Tongue (tissue), 2 donors: ENCODE data around the gene PDE3A. TPM values are rescaled to one million over a fixed set of nuclear protein-coding genes. Genes with fewer than 3 reads are reported as not detected.
"Not testable (repeated sequence)": the region's sequence is repeated elsewhere in the genome, so short reads cannot be mapped to it uniquely, and the experiment has no call there.

ENCODE experiments used
- DNase-seq: peaks from one replicate; pipeline ENCODE4 v3.0.0-alpha.2; 2015
- total RNA-seq: library from RNA; depleted of rRNA; stranded (reverse); fragments of >200 nt; gene quantifications from one replicate; pipeline ENCODE4 v1.2.3, GENCODE V29; 2014

PDE3A gene
- total RNA-seq, 1 donor from 2014 or later: 25.8 TPM

DNA sequence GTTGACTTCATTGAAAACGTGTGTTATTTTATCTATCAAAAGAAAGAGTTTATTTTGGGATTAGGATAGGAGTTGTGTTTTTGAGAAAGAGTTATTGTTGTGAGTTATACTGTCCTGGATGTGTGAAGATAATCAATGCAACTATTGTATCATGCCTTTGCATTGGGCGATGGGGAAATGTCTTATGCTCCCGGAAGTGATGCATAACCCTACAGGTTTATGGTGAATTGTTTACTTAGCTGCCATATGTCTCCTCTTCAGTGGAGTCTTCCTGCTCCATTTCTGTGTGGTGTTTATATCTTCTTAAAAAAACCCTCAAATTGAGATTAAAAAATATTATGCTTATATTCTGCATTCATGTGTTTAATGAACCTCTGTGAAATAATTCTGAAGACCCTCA is 6.5 kb downstream of the PDE3A start:
- DNase-seq: no peak

DNA sequence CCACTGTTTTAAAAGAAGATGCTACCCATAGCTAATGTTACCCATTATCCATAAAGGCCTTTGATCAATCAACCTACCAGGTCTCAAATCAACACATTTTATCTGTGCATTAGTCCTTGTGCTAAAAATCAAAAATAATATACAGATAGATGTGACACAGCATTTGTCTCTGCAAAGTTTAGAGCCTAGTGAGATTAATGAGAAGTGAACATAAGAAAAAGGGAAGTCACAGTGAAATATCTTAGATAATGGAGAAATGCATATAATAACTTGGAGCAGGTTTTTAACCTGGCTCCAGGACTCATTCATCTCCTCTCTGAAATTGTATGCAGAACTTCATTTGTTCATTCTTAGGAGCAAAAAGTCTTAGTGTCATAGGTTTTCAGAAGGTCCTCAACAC is 7.2 kb downstream of the PDE3A start:
- DNase-seq: no peak

DNA sequence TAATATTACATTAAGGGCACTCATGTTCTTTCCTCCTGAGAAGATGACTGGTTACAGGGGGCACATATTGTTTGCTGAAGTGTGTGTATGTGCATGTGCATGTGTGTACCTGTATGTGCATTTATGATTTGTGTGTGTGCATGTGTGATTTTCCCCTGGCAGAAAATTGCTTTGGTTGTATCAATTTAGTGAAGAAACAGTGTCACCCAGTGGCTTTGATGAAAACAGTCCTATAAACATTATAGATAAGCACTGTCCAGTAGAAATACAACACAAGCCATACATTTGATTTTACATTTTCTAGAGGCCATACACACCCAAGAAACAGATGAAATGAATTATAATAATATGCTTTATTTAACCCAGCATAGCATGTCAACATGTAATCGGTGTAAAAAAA is 8.6 kb downstream of the PDE3A start:
- peak; percentile 23 for DNase-seq

DNA sequence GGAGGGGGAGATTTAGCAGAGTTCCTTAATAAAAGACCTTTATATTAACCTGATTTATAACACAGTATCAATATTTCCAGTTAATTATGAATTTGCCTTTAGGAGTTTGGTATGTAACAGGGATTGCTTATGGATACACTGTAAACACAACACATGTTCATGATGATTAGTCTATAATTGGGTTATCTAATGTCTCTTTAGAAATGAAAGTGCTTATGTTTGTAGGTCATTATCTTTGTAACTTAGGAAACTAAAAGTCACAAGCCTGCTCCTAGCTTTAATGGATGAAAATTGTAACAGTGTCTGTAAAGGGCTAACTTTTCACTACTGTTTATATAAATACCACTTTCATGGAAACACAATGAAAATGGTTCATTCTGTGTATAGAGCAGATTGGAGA is 9.4 kb downstream of the PDE3A start:
- no peak for DNase-seq

DNA sequence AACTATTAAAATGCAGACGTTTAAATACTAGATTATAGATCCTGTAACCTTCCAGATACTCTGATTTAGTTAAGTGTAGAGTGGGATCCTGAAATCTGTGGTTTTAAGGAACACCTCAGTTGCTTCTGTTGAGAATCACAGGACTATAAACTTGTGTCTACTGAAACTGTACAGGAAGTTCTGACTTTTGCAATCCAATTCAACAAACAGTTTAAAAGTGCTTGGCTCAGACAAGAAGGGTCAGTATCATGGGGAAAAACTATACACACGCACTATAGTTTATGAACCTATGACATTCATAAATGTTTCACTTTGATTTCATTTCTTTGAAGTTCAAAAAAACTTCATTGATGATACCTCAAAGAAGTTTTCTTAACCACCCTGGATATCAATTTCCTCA is 13.8 kb downstream of the PDE3A start:
- no peak for DNase-seq

DNA sequence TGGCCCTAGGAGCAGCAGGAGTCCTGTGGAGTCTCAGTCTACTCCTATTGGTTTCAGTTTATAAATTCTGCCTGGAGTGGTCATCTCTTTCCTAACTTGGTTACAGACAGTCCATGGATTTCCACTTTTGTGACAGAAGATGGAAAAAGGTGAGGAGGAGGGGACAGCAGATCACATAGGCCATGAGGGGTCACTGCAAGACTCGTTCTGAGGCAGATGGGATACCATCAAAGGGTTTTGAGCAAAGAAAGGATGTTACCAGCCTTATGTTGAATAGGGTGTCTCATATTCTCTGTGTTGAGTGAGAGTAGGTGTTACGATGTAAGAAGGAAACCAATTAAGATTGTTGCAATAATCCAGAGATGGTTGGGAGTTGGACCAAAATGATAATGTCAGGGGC is 15.3 kb downstream of the PDE3A start:
- no peak for DNase-seq

DNA sequence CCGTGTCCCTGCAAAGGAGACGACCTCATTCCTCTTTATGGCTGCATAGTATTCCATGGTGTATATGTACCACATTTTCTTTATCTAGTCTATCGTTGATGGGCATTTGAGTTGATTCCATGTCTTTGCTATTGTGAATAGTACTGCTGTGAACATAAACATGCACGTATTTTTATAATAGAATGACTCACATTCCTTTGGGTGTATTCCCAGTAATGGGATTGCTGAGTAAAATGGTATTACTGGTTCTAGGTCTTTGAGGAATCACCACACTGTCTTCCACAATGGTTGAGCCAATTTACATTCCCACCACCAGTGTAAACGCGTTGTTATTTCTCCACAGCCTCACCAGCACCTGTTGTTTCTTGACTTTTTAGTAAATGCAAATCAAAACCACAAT is 16.5 kb downstream of the PDE3A start:
- DNase-seq: not testable (repeated sequence)

DNA sequence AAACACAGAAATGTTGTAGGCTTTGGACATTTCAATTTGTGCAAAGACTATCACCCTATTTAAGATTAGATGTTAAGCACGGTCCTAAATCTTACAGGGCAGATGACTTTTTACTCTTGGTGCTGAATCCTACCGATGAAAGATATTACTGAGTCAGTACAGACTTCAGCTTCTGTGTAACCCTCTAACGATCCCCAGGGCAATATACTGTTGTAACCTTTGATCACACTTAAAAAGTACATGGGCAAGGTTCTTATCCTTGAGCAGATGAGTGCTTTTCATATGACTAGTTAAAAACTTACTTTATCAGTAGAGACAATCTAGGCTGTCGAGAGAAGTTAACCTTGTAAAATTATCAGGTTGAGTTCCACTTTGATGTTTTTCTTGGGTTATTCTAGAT is 22.5 kb downstream of the PDE3A start:
- DNase-seq: no peak

DNA sequence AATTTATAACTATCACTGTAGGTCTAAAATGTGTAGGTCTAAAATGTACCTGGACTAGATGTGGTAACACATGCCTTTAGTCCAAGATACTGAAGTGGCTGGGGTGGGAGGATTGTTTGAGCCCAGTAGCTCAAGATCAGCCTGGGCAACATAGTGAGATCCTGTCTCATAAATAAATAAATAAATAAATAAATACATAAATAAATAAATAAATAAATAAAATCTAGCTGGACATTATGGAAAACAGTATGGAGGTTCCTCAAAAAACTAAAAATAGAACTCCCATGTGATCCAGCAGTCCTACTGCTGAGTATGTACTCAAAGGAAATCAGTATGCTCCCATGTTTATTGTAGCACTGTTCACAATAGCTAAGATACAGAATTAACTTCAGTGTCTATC is 24.0 kb downstream of the PDE3A start:
- no peak for DNase-seq

DNA sequence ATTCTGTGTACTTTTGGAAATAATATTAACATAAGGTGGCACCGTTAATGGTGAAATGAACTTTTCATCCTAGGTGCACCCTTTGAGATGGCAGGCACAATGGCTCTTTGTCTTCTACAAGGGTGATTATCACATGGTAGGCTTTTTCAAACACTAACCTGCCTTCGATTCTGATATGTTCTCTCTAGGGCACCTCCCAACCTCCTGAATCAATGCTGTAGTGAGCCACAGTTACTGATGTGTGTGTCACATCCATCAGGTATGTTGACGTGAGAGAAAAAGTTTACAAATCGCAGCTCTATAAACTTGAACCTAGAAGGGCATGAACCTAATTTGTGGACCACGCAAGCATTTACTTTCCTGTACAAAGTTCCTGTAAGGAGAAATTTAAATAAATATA is 25.4 kb downstream of the PDE3A start:
- DNase-seq: no peak

DNA sequence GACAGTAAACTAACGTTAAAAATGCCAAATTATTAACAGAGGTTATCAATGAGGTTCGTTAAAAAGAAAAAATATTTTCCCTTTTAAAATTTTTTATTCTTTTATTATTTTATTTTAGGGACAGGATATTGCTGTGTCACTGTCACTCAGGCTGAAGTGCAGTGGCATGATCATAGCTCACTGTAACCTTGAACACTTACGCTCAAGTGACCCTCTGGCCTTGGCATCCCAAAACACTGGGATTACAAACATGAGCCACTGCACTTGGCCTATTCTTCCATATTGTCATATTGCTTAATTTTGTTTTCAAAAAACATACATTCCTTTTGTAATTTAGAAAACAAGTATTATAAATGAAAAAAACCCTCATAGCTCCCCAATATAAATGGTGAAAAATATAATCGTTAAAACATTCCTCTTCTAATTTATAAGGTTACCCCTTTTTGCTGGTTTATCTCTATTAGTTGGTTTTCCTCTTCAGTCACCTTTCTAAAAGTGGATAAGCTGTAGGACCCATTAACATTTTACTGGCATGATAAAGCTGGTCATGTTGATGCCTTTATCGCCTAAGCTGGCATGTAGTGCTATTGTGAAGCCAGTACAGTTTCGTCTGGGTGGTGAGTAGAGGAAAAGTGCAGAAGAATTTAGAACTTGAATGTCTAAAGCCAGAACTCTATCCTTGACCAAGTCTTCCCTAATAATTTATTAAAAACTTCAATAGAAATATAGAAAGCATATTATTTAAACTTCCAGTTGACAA is 27.6 kb downstream of the PDE3A start:
- no peak for DNase-seq

DNA sequence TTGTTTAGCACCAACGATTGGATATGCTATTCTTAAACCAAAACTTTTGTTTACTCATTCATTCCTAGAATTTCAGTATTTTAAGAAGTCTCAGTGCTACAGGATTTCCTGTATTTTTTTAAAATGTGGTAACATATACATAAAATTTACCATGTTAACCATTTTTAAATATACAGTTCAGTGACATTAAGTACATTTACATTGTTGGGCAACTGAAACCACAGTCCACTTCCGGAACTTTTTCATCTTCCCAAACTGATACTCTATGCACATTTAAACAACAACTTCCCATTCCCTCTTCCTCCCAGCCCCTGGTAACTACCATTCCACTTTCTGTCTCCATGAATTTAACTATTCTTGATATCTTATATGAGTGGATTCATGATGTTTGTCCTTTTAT is 30.3 kb downstream of the PDE3A start:
- DNase-seq: no peak

DNA sequence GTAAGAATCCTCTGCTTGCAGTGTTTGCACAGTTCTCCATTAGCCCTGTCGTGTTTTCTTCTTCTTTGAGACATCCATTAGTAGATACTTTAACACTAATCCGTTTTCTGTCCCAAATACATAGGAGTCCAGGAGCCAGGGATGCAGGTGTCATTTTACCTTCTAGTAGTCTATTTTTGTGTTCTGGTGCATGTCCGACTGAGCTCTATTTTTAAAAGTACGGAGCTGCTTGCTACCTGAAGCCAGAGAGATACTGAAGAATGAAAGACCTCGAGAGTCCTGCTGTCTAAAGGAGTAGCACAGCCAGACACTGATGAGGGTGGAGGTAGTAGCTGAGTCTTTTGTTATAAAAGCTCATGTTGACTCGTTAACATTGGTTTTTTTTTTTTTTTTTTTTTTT is 31.7 kb downstream of the PDE3A start:
- DNase-seq: no peak

DNA sequence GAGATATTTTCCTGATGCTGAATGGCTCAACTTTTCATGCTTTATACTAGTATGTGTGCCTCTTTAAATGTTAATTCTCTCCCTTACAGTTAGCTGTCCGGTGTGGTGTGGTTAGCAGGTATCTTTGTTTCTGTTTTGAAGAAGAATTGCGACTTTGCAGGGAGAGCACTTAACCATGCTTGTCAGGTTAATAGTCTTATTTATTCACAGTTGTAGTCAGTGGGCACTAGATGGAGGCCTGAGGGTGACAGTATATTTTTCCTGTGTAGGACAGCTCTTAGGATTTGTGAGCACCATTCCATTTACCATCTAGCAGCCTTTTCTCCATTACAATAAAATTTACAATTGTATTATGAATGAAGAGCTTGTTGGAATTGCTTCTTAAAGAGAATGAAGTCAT is 34.9 kb downstream of the PDE3A start:
- DNase-seq: no peak

DNA sequence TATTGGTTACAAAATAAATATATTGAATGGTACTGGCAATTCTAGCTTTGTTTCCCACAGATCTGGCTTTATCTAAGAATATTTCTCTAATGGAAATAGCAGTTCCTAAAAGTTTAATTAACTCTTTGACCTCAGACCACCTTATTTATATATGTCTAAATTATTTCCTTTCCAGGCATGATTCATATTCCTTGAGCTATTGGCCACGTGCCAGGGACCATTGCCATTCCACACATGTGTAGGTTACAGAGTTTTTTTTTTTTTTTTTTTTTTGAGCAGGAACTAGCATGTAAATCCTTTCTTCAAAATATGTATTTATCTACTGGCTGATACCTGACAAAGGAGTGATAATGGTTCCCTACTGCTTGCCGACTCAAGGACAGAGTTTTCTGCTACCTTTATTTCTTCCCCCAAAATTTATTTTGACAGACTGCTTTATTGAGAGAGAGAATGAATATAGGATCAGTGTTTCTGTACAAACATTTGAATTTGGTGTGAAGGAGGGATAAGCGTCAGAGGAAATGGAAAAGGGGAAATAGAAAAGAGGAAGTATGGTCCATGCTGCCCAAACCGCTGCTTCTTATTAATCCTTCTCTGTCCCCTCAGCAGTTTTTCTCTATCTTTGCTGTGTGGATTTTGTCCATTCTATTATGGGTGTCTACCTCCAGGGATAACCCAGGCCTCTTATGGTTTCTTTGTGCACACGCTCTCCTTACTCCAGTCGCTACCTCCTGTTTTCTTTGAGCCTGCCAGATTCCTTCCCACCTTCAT is 36.4 kb downstream of the PDE3A start:
- peak; percentile 36 for DNase-seq

DNA sequence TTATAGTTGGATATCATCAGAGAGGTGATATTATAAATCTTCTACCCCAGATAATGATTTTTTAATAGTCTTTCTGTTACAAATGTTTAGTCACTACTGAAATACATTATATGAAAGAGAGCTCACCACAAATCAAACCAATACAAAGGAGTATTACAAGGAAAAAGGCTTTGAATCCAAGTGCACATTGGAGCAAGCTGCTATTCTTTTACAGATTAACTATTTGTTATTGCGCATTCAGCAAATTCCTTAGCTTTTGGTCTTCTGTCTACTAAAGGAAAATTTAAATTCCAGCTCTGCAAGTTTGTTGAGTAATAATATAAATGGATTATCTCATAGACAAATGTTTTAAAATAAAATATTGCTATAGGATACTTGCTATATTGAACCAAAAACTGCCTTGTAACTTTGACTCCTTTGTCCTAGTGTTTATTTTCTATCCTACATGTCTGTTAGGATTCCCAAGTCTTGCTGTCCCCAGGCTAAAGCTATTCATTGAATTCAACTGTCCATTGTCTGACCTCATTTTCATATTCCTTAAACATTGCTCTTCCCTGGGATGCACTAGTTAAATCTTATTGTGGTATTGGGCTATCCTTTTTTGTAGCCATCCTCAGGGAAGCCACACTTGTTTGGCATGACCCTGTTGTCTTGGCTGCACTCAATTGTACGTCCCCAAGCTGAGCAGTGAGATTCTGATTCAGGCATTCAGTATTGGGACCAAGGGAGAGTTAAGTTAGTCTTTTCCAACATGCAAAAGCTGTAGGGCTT is 41.5 kb downstream of the PDE3A start:
- DNase-seq: no peak

DNA sequence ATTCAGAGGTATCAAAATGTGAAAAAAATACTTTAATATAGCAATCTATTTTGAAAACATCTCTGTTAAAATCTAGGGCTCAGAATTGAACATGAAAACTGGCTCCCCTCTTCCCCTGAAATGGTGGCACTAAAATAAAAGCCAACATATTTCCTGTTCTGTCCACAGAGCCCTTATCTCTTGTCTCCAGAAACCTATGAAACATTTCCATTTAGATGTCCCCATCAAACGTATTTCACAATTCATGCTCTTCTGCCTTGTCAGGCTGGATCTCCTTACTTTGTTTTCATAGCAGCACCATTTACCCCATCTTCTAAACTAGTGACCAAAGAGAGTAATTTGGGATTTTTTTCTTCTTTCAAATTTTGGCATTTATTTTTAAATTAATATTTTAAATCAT is 42.4 kb downstream of the PDE3A start:
- no peak for DNase-seq

DNA sequence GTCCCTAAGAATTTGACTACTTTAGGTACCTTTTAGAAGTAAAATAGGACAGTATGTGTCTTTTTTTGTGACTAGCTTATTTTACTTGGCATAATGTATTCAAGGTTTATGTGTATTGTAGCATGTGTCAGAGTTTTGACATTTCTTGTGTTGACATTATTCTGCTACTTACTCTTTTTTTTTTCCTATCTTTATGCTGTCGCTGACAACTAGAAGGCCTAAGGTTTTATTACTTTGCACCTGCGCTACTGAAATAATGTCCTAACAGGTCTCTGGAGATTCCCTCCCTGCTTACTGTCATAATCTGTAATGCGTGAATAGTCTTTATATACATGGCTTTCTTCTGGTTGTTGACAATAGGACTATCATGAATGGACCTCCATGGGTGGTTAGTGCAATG is 43.0 kb downstream of the PDE3A start:
- DNase-seq: no peak

DNA sequence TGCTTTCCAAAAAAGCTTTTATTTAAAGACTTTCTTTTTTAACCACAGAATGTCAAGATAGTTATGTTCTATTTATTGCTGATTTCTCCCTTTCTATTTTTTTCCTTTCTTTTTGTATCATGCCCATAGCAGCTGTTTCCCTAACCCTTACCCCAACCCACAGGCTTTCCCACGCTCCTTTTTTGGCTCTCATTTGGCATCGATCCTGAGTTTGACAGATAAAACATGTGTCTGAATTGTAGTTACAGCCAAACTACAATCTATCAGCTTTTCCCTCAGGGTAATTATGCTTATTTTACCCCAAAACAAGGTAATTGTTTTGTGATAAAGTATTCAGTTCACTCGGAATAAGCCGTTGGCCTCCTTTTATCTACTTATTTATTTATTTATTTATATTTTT is 46.7 kb downstream of the PDE3A start:
- DNase-seq: peak; percentile 91

DNA sequence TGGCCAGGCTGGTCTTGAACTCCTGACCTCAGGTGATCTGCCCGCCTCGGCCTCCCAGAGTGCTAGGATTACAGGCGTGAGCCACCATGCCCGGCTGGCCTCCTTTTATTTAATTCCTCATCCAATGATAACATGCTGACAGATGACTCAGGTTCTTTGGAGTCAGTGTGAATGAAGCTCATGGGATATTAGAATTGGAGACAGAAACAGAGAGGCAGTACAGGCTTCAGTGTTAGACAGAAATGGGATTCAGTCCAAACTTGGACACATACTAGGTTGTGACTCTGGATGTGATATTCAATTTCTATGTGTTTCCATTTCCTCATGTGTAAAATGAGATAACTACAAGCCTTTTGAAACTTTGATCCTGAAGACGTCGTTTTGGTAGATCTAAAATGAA is 47.3 kb downstream of the PDE3A start:
- no peak for DNase-seq

DNA sequence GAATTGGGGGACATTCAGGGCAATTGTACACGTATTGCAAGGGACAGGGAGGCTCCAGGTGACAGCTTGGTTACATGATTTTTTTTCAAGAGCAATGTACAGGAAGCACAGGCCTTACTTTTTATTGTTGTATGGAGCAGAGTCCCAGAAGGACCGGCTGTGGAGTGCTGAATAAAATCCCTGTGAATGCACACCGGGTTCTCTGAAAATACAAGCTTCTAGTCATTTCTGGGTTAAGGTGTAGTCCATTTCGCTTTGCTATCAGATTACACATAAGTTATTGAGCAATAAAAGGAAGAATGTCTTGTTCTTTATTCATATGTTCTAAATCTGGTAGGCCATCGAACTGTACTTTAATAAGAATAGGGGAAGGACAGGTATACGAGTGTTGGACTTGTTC is 52.2 kb downstream of the PDE3A start:
- DNase-seq: no peak

DNA sequence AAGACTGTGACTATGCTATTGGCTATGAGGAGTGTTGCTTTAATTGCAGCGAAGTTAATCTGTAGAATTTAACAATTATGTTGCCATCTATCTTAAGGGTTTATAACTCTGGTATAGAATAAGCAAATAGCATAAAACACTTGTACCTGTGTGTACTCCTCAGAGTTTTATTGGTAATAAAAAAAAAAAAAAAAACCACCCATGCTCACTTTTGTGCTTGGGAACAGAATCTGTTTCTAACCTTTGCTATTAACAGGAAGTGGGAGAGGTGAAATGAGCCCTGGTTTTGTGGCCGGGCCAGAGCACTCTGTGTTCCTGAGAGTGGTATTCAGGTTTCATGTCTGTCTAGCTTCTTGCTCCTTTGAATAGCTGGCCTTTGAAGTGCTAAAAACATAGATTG is 53.1 kb downstream of the PDE3A start:
- no peak for DNase-seq

DNA sequence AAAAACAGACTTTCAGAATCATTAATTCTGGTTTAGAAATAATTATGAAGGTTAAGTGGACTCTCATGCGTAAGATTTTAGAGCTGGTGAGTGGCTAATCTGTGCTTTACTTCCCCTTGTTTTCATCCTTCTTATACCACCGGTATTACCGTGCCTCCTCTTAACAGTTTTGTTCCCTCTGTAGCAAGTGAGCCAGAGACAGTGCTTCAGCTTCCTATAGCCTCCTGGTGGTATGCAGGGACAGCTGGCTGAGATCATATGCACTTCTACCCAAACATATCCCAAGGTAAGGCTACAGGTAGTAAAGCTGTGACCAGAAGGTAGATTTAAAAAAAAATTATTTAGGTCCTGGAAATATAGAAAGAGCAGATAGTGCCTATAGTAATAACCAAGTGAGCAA is 55.2 kb downstream of the PDE3A start:
- DNase-seq: no peak
